HG02884 (cell line): Measurements from ENCODE around the gene DMRTB1.

ENCODE experiments used
- ATAC-seq: cut with Tn5 transposase; IDR thresholded peaks from one replicate; pipeline ENCODE4 v1.9.1; 2021; ENCODE audit warnings: mild to moderate bottlenecking, moderate library complexity; ENCODE audit not compliant: unreplicated experiment

DMRTB1 gene

DNA sequence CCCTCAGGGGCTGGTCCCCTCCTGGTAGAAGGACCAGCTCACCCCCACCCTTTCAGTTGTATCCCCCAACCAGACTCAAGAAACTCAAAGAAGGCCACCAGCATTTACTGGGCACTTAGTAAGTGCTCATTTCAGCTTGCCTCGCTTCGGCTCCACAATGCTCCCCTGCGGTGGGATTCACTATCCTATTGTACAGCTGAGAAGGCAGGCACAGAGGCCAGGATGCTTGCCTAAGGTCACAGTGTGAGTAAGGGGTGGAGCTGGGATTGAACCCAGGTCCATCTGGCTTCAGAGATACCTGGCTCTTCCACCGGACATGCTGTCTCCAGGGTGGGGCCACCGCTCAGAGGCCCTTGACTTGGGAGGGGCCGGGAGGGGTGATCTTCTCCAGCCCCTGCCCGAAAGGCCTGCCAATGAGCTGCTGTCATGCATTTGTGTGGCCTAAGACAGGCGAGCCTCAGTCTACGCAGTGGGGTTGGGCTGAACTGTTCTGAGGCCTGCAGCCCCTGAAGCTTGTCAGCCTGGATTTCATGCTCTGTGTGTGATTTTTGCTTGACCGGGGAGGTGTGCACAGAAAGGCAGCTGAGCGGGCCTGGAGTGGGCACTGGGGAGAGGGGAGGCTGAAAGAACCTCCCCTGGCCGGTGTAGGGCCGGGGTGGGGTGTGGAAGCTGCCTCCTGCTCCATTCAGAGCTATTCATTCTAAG is 48.1 kb downstream of the DMRTB1 start:
- ATAC-seq: no peak

DNA sequence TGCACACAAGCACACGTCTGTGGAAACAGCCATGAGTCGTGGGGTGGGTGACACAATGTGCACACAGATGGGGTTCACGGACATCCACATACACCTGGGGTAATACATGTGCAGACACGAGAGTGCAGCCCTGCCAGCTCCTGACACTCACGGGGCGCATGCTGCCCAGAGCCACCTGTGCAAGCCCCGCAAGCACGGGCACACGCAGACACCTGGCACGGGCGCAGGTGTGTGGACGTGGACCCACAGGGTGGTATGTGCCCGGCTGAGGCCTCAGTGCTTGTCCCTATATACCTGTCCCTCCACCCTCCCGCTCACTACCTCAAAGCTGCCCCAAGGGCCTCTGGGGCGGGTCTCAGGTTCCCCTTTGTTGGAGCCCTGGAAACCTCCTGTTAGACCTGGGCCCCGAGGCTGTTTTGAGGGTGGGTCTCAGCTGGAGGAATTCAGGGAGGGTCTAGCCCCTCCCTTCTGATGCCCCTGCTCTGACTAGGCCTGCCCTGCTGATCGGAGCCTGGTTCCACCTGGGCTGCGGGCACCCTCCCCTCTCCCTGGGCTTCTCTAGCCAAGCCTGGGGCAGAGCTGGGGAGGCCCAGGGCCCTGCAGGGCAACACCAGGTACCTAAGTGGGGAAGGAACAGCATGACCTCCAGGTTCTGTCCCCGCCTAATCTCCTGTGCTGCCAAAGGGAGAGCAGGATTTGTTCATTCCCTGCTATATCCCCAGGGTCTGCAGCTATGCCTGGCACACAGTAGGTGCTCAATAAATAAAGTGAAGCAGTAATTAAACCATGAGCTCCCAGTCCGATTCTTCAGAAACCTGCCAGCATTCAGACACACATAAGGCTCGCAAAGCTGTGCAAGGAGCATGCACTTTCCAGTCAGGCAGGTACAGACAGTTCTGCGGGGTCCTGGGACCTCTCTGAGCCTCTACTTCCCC is 49.1 kb downstream of the DMRTB1 start:
- ATAC-seq: no peak

DNA sequence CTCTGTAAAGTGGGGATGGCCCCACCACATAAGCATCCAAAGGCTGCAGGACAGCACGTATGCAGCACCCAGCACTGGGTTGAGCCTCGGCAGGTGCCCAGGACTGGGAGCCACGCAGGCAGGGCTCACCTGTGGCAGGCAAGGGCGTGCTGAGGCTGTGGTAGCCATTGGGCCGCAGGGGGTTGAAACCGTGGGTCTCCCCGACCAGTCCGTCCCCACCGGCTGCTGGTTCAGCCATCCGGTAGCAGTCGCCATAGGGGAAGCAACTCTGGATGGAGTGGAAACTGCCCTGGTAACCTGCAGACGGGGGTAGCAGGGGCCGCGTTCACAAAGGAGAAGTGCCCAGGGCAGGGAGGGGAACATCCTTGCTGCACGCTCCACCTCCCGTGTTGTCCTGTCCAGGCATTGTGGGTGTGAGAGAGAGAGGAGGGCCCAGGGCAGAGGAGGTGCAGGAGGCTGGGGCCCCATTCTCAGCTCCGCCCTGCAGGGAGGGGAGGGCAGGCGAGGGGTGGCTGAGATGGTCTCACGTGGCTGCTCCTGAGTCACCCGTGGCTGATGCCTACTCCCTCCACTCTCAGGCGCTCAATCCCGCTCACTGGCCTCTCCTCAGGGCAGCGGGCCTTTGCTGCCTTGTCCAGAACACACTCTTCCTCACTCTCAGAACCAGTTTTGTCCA is 49.9 kb downstream of the DMRTB1 start:
- no peak for ATAC-seq

DNA sequence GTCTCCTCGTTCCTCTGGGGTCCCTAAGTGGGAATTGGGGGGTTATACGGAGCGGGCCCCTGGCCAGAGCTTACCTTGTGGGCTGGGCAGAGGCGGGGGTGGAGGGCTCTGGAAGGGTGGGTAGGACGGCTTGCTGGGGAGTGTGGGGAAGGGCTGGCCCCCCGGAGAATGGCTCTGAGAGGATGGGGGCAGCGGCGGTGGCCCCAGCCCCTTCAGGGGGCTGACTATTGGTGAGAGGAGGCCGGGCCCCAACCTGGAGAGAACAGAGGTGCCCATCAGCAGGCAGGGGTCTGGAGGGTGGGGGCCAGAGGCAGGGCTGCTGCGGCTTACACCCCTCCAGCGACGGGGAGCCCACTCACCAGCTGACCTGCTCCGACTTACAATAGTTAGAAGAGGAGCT is 50.6 kb downstream of the DMRTB1 start:
- no peak for ATAC-seq

DNA sequence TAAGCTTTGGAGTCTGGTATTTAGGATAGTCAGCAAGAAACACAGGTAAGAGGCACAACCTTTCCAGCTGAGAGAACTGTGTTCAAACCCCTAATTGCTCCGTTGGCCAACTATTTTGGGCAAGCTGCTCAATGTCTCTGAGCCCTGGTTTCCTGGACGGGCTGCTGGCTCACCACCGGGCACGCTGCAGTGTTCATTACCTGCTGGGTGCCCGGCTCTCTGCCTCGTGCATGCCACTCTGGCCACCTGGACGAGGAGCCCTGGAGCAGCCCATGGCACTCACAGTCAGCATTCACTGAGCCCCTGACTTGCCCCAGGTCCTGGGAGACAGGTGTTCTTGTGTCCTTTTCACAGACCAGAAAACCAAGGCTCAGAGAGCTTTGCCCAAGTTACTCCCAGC is 51.0 kb downstream of the DMRTB1 start:
- no peak for ATAC-seq

DNA sequence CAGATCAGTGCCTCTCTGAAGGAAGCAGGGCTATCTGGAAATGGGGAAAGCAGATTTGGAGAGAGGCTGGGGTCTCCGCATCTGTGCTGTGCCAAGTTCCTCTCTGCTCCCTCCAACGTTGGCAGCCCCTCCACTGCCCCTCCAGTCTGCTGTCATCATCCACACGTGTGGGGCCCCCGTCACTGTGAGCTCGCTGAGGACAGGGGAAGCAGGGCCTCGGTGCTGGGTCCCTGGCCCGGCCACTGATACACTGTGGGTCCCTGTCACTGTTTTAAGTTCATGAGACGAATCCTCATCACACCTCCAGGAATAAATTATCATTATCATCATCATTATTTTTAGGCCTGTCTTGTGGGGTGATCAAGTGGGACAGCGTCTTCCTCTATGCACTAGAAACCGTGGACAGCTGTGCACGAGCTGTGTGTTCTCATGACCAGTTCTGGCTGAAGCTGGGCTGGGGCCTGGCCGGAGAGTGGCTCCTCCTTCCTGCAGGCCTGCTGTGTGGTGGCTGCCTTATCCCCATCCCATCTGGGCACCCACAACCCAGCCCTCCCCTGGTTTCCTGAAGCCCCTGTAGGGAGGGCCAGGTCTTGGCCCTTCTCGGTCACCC is 52.2 kb downstream of the DMRTB1 start:
- ATAC-seq: no peak

DNA sequence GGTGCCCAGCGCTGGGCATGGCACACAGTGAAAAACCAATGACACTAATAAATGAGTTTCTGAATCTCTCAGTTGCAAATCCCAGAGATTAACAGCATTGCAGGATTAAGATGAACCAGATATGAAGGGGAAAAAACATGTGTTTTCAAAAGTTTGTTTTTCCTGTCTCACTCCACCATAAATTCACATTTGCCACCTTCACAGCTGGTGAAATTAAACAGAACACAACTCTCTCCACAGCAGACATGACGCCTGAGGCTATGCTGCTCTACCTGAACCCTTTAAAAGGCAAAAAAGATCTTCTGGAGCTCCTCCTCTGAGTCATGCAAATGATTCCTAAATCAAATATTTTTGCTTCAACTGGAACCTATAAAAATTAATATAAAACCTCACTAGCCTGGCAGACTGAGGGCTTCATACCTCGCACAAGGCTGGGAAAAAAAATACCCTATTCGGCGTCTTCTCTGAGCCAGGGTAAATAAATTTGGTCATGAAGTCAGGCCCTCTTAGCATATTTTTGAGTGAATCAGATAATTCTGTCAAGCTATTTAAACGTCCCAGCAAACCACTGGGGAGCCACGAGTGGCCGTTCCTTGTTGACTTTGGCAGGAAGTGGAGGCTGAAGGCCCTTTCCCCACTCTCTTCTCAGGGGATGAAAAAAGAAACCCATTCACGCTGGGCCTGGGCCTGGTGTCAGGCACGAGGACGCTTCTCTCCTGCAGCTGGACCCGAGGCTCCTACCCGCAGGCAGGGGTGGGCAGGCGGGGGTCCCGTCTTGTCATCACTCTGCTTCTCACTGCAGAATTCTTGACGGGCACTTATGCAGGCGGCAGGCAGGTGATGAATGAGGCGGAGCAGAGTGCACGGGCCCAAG is 53.0 kb downstream of the DMRTB1 start:
- no peak for ATAC-seq

DNA sequence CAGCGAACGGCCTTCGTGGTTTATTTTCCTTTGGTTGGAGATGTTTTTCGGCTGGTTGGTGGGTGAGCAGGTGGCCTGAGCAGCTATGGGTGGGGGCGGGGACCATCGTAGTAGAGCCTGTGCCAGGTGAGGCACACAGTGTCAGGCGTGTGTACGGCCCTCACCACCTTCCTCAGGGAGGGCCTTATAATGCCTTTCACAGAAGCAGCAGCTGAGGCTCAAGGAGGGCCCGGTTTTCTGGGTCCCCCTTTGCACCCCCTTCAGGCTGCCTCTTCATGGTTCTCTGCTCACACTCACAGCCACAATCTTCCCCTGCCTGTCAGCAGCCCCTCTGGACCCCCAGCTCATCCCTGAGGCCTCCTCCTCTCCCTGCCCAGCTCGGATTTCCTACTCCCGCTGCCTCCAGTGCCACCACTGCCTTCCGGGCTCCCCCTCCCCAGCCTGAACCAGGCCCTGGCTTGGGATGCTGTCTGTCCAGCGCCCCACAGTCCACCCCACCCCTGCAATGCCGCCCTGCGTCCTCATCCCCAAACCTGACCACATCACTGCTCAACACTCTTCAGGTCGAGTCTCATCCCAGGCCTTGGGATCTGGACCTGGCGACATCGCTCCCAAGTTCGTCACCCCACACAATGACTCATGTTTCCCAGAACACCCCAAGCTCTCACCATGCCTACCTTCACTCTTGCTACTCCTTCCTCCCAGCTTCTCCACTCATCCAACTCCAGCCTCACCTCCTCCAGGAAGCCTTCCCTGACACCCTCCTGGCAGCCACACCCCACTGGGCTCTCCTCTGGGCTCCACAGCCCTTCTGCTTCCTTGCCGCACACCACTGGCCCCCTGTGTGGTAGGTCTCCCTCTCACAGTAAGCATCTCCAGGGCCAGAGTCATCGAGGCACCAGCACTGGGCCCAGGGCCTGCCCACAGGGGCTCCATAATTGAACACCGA is 53.9 kb downstream of the DMRTB1 start:
- ATAC-seq: no peak

DNA sequence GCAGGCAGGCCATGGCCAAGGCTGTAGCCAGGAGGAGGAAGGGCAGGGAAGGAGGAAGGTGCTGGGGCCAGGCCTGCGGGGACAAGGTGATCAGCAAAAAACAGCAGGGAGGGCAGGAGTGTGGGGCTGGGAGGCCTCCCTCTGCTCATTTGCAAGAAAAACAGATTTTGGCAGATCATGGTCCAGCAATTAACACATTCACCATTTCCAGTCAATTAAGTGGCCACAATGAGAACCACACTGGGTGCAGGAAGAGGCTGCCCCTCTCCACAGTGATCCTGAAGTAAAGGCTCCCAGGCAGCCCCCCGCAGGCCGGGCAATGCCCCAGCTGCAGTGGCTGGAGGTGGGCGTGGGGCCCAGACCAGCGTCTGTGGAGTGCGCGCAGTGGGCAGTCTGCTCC is 54.6 kb downstream of the DMRTB1 start:
- ATAC-seq: no peak

DNA sequence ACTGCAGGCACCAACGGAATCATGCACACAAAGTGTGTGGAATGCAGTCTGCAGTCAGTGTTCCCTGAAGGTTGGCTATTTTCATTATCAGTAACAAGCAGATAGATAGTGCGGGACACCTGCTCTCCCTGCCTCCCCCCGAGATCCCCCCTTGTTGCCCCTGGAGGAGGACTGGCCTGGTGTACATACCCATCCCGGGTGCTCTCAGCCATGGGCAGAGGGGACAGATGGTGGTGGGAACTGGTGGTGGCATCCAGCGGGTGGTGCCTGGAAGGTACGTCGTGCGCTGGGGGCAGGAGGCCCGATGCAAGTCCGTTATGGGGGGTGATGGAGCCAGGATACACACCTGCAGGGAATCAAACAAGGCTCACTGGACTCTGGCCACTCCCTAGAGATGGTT is 55.2 kb downstream of the DMRTB1 start:
- no peak for ATAC-seq

DNA sequence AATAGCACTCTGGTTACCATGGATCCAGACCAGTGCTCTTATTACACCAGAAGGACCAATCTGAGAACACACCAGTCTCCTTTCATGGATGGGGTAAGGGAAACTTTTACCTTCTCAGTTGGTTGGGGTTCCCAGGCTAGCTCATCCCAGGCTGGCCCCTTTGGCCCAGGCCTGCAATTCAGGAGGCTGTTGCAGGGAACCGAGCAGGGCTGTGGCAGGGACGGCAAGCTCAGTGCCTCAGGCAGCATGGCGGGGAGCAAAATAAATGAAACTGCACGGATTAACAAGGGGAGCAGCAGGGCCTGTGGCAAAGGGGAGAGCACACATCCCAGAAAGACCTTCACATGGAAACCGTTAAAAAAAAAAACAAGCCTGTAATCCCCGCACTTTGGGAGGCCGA is 57.0 kb downstream of the DMRTB1 start:
- no peak for ATAC-seq
